ENCODE data around the gene PES1.
"Not testable (repeated sequence)": the region's sequence is repeated elsewhere in the genome, so short reads cannot be mapped to it uniquely, and the experiment has no call there.

Gene PES1

GRCh38 chr22:30619909-30620308 is 28.2 kb upstream of the PES1 start:
- H3K79me1 ChIP-seq (replicated peaks; ENCODE audit: low read length, poor library complexity, severe bottlenecking); H3K27ac ChIP-seq (ENCODE audit: low read length, poor library complexity, severe bottlenecking); H4K8ac ChIP-seq (ENCODE audit: low read length); H2BK120ac ChIP-seq (ENCODE audit: low read depth, low read length); H3K9ac ChIP-seq (ENCODE audit: low read length); H3K27me3 ChIP-seq (ENCODE audit: control insufficient read depth in 1 of 2, insufficient read depth in 1 of 2, low read length in 2 of 2); DNase-seq; H2BK15ac ChIP-seq (ENCODE audit: low read depth, poor library complexity, severe bottlenecking); H2AFZ ChIP-seq (ENCODE audit: low read depth, low read length); H3K4ac ChIP-seq (ENCODE audit: low read depth in 1 of 2, low read length in 2 of 2); H3K14ac ChIP-seq (ENCODE audit: low read length in 2 of 2); H4K91ac ChIP-seq (ENCODE audit: low read length); H3K4me2 ChIP-seq (ENCODE audit: low read length, poor library complexity, severe bottlenecking); H2BK5ac ChIP-seq (ENCODE audit: low read depth, low read length, poor library complexity, severe bottlenecking); H3K23ac ChIP-seq (ENCODE audit: low read length in 2 of 2); H2BK12ac ChIP-seq (ENCODE audit: low read length in 2 of 2); H3K4me1 ChIP-seq (ENCODE audit: control insufficient read depth, insufficient read depth, low read depth, low read length); H2AK5ac ChIP-seq (ENCODE audit: low read length, severe bottlenecking); H3K4me3 ChIP-seq (ENCODE audit: insufficient read depth in 1 of 2, low read depth in 1 of 2, low read length in 2 of 2); H3K9me3 ChIP-seq (ENCODE audit: control insufficient read depth, low read length); H3K18ac ChIP-seq (ENCODE audit: low read depth in 1 of 2, low read length in 2 of 2): not testable (repeated sequence)
- WGBS, result 100% methylated on average over 4 of the region's 6 CpGs
- H3K36me3 ChIP-seq (ENCODE audit: control insufficient read depth in 1 of 2, insufficient read depth in 2 of 2, low read depth in 1 of 2, low read length in 2 of 2), result peaks cover 2 to 22% of the 10 kb centered on the region in 2 experiments

DNA sequence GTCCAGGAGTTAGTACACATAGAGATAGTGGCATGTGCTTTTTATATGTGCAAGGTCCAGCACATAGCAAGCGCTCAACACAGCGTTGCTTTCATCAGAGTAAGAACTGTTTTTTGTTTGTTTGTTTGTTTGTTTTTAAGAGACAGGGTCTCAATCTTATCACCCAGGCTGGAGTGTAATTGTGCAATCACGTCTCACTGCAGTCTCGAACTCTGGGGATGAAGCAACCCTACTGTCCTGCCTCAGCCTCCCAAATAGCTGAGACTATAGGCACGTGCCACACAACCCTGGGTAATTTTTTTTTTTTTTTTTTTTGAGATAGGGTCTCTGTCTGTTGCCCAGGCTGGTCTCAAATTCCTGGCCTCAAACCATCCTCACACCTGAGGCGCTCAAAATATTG is 26.1 kb upstream of the PES1 start:
- H3K36me3 ChIP-seq (ENCODE audit: control insufficient read depth in 1 of 2, insufficient read depth in 2 of 2, low read depth in 1 of 2, low read length in 2 of 2), result peaks cover 2 to 35% of the 10 kb centered on the region in 2 experiments

DNA sequence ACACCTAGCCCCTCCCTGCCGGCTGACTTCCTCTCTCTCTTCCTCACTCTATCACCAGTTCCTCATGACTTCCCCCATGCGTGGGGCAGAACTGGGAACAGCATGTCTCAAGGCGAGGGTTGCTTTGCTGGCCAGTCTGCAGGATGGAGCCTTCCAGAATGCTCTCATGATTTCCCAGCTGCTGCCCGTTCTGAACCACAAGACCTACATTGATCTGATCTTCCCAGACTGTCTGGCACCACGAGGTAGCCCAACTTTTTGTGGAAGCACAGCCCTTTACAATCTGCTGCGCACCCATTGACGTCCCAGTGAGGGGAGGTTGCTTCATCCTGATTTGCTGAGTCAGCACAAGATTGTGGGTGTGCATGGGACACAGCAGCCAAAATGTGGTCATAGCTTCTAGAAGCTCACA is 23.8 kb upstream of the PES1 start:
- H2BK120ac ChIP-seq (ENCODE audit: low read depth, low read length), result no peak overlapping the region
- H2BK15ac ChIP-seq (ENCODE audit: low read depth, poor library complexity, severe bottlenecking), result no peak overlapping the region
- H3K23ac ChIP-seq (ENCODE audit: low read length in 2 of 2), result no peak overlapping the region
- H3K9me3 ChIP-seq (ENCODE audit: control insufficient read depth, low read length), result no peaks in the 10 kb centered on the region
- H2BK12ac ChIP-seq (ENCODE audit: low read length in 2 of 2), result no peak overlapping the region
- no peak for DNase-seq
- H3K27me3 ChIP-seq (ENCODE audit: control insufficient read depth in 1 of 2, insufficient read depth in 1 of 2, low read length in 2 of 2), result no peaks in the 10 kb centered on the region
- H2AFZ ChIP-seq (ENCODE audit: low read depth, low read length), result no peak overlapping the region
- H3K79me1 ChIP-seq (replicated peaks; ENCODE audit: low read length, poor library complexity, severe bottlenecking), result no peaks in the 10 kb centered on the region
- H3K4me2 ChIP-seq (ENCODE audit: low read length, poor library complexity, severe bottlenecking), result no peak overlapping the region
- H4K8ac ChIP-seq (ENCODE audit: low read length), result no peak overlapping the region
- H3K4me1 ChIP-seq (ENCODE audit: control insufficient read depth, insufficient read depth, low read depth, low read length), result no peaks in the 10 kb centered on the region
- H2BK5ac ChIP-seq (ENCODE audit: low read depth, low read length, poor library complexity, severe bottlenecking), result no peak overlapping the region
- no peak overlapping the region for H3K4me3 ChIP-seq (ENCODE audit: insufficient read depth in 1 of 2, low read depth in 1 of 2, low read length in 2 of 2)
- 88% methylated on average over 7 of the region's 7 CpGs for WGBS
- H3K18ac ChIP-seq (ENCODE audit: low read depth in 1 of 2, low read length in 2 of 2), result no peak overlapping the region
- no peak overlapping the region for H3K9ac ChIP-seq (ENCODE audit: low read length)
- H2AK5ac ChIP-seq (ENCODE audit: low read length, severe bottlenecking), result no peak overlapping the region
- H3K14ac ChIP-seq (ENCODE audit: low read length in 2 of 2), result no peak overlapping the region
- no peak overlapping the region for H4K91ac ChIP-seq (ENCODE audit: low read length)
- H3K4ac ChIP-seq (ENCODE audit: low read depth in 1 of 2, low read length in 2 of 2), result no peak overlapping the region
- peaks cover 2 to 35% of the 10 kb centered on the region in 2 experiments for H3K36me3 ChIP-seq (ENCODE audit: control insufficient read depth in 1 of 2, insufficient read depth in 2 of 2, low read depth in 1 of 2, low read length in 2 of 2)
- no peak overlapping the region for H3K27ac ChIP-seq (ENCODE audit: low read length, poor library complexity, severe bottlenecking)

More for the DNA sequence above, 26.1 kb upstream of the PES1 start:
- H3K23ac ChIP-seq (ENCODE audit: low read length in 2 of 2), result no peak overlapping the region
- no peak overlapping the region for H3K14ac ChIP-seq (ENCODE audit: low read length in 2 of 2)
- no peak overlapping the region for H2BK5ac ChIP-seq (ENCODE audit: low read depth, low read length, poor library complexity, severe bottlenecking)
- no peak overlapping the region for H3K4me3 ChIP-seq (ENCODE audit: insufficient read depth in 1 of 2, low read depth in 1 of 2, low read length in 2 of 2)
- H3K4me2 ChIP-seq (ENCODE audit: low read length, poor library complexity, severe bottlenecking), result no peak overlapping the region
- no peak overlapping the region for H2BK120ac ChIP-seq (ENCODE audit: low read depth, low read length)
- no peak for DNase-seq
- H3K4ac ChIP-seq (ENCODE audit: low read depth in 1 of 2, low read length in 2 of 2), result no peak overlapping the region
- no peaks in the 10 kb centered on the region for H3K27me3 ChIP-seq (ENCODE audit: control insufficient read depth in 1 of 2, insufficient read depth in 1 of 2, low read length in 2 of 2)
- no peak overlapping the region for H2AFZ ChIP-seq (ENCODE audit: low read depth, low read length)
- H3K18ac ChIP-seq (ENCODE audit: low read depth in 1 of 2, low read length in 2 of 2), result no peak overlapping the region
- H3K27ac ChIP-seq (ENCODE audit: low read length, poor library complexity, severe bottlenecking), result no peak overlapping the region
- 75% methylated on average over 6 of the region's 6 CpGs for WGBS
- H3K4me1 ChIP-seq (ENCODE audit: control insufficient read depth, insufficient read depth, low read depth, low read length), result no peaks in the 10 kb centered on the region
- no peak overlapping the region for H2AK5ac ChIP-seq (ENCODE audit: low read length, severe bottlenecking)
- H4K8ac ChIP-seq (ENCODE audit: low read length), result no peak overlapping the region
- H2BK15ac ChIP-seq (ENCODE audit: low read depth, poor library complexity, severe bottlenecking), result no peak overlapping the region
- no peak overlapping the region for H4K91ac ChIP-seq (ENCODE audit: low read length)
- no peak overlapping the region for H3K9ac ChIP-seq (ENCODE audit: low read length)
- no peaks in the 10 kb centered on the region for H3K9me3 ChIP-seq (ENCODE audit: control insufficient read depth, low read length)
- H3K79me1 ChIP-seq (replicated peaks; ENCODE audit: low read length, poor library complexity, severe bottlenecking), result no peaks in the 10 kb centered on the region
- no peak overlapping the region for H2BK12ac ChIP-seq (ENCODE audit: low read length in 2 of 2)

DNA sequence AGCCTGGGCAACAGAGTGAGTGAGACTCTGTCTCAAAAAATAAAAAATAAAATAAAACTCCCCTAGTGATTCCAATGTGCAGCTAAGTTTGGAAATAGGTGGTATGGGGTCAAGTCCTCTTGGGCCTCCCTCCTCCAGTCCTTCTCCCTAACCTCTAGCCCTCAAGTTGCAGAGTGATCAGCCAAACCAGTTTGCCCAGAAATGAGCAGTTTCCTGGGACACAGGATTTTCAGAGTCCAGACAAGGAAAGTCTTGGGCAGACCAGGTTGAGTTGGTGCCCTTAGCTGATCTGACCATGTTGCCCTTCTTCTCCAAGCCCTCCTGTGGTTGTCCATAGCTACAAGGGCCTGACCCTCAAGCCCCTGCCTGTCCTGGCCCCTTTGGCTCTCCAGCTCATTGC is 23.2 kb upstream of the PES1 start:
- Histone ChIP-seq H3K27ac (ENCODE audit: low read length, poor library complexity, severe bottlenecking) (no peak overlapping the region), H3K4me1 (ENCODE audit: control insufficient read depth, insufficient read depth, low read depth, low read length) (peaks cover 2% of the 10 kb centered on the region), H3K4me3 (ENCODE audit: insufficient read depth in 1 of 2, low read depth in 1 of 2, low read length in 2 of 2) (no peak overlapping the region), H2BK12ac (ENCODE audit: low read length in 2 of 2) (no peak overlapping the region), H3K27me3 (ENCODE audit: control insufficient read depth in 1 of 2, insufficient read depth in 1 of 2, low read length in 2 of 2) (no peaks in the 10 kb centered on the region), H3K23ac (ENCODE audit: low read length in 2 of 2) (no peak overlapping the region), H4K8ac (ENCODE audit: low read length) (no peak overlapping the region), H2AK5ac (ENCODE audit: low read length, severe bottlenecking) (no peak overlapping the region), H3K36me3 (ENCODE audit: control insufficient read depth in 1 of 2, insufficient read depth in 2 of 2, low read depth in 1 of 2, low read length in 2 of 2) (peaks cover 2 to 35% of the 10 kb centered on the region in 2 experiments), H3K4ac (ENCODE audit: low read depth in 1 of 2, low read length in 2 of 2) (no peak overlapping the region), H3K14ac (ENCODE audit: low read length in 2 of 2) (no peak overlapping the region), H3K4me2 (ENCODE audit: low read length, poor library complexity, severe bottlenecking) (no peak overlapping the region), H2BK120ac (ENCODE audit: low read depth, low read length) (no peak overlapping the region), H4K91ac (ENCODE audit: low read length) (no peak overlapping the region), H2BK15ac (ENCODE audit: low read depth, poor library complexity, severe bottlenecking) (no peak overlapping the region), H2BK5ac (ENCODE audit: low read depth, low read length, poor library complexity, severe bottlenecking) (no peak overlapping the region), H3K9me3 (ENCODE audit: control insufficient read depth, low read length) (no peaks in the 10 kb centered on the region), H2AFZ (ENCODE audit: low read depth, low read length) (no peak overlapping the region), H3K79me1 (replicated peaks; ENCODE audit: low read length, poor library complexity, severe bottlenecking) (no peaks in the 10 kb centered on the region), H3K18ac (ENCODE audit: low read depth in 1 of 2, low read length in 2 of 2) (no peak overlapping the region), H3K9ac (ENCODE audit: low read length) (no peak overlapping the region)
- no peak for DNase-seq
